Spinal cord (tissue), 10 donors: Measurements from ENCODE around the gene CDC23. TPM values are rescaled to one million over a fixed set of nuclear protein-coding genes. Genes with fewer than 3 reads are reported as not detected.
"Not testable (repeated sequence)": the region's sequence is repeated elsewhere in the genome, so short reads cannot be mapped to it uniquely, and the experiment has no call there.

ENCODE experiments used
- DNase-seq, 6 donors: peaks; one replicate each; pipeline versions ENCODE4 v3.0.0 to v3.0.0-alpha.2; 2013 to 2015; ENCODE audit warnings: low spot score in 6 of 6, low read depth in 4 of 6
- H3K27ac ChIP-seq: one replicate; pipeline ENCODE4 v1.5.1; 2013; ENCODE audit warnings: low read depth, low read length, control low read depth
- H3K27me3 ChIP-seq: one replicate; pipeline ENCODE4 v1.6.1; 2013; ENCODE audit warnings: low read length; ENCODE audit not compliant: control insufficient read depth, insufficient read depth
- H3K36me3 ChIP-seq: one replicate; pipeline ENCODE4 v1.6.1; 2013; ENCODE audit warnings: low read length; ENCODE audit not compliant: control insufficient read depth, insufficient read depth
- H3K4me1 ChIP-seq: one replicate; pipeline ENCODE4 v1.6.1; 2013; ENCODE audit warnings: low read length; ENCODE audit not compliant: control insufficient read depth, insufficient read depth
- H3K4me3 ChIP-seq: one replicate; pipeline ENCODE4 v1.5.1; 2013; ENCODE audit warnings: low read depth, low read length, control low read depth
- H3K9me3 ChIP-seq: one replicate; pipeline ENCODE4 v1.6.1; 2013; ENCODE audit warnings: low read length; ENCODE audit not compliant: control insufficient read depth, insufficient read depth
- WGBS: methylation state at CpG from one replicate; pipeline ENCODE4 v1.1.5; 2013; ENCODE audit warnings: missing lambda C conversion rate; ENCODE audit not compliant: insufficient coverage; 5-methylcytosine and 5-hydroxymethylcytosine counted together
- polyA plus RNA-seq, 2 donors: library from polyadenylated mRNA; unstranded; fragments of 120-200 nt; gene quantifications; one replicate each; pipeline ENCODE4 v1.2.1, GENCODE V29; 2013; ENCODE audit not compliant: insufficient read length in 2 of 2
- total RNA-seq, 2 donors: library from RNA; depleted of rRNA in 1 of 2; stranded (reverse); fragments of 120-200 nt in 1 of 2; fragments of >200 nt in 1 of 2; gene quantifications; one replicate each; pipeline versions ENCODE4 v1.2.3 to v1.2.4, GENCODE V29; 2013 to 2014
- donor health status: healthy.

CDC23 gene
- total and polyA plus RNA-seq, 4 donors: 37.9 to 47.5 (median 39.3) TPM

DNA sequence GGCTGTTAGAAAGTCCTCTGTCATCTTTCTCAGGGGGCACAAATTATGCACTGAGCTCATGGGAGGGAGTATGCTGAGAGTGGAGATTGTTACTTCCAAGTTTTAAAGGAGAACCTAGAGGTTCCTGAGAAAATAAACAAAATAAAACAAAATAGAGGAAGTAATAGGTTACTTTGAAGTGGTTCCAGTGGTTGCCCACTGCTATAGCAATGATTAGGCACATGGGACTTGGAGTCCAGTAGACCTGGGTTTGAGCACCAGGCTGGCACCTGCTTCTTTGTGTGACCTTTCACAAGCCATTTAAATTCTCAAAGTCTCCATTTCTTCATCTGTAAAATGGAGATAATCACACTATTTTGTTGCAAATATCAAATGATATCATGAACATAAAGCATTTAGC is 13.8 kb upstream of the CDC23 start:
- Histone ChIP-seq H3K27ac (no peak overlapping the region), H3K4me1 (peaks cover 3% of the 10 kb centered on the region), H3K36me3 (no peaks in the 10 kb centered on the region), H3K27me3 (peaks cover 2% of the 10 kb centered on the region), H3K9me3 (no peaks in the 10 kb centered on the region), H3K4me3 (no peak overlapping the region)
- no peak for DNase-seq

DNA sequence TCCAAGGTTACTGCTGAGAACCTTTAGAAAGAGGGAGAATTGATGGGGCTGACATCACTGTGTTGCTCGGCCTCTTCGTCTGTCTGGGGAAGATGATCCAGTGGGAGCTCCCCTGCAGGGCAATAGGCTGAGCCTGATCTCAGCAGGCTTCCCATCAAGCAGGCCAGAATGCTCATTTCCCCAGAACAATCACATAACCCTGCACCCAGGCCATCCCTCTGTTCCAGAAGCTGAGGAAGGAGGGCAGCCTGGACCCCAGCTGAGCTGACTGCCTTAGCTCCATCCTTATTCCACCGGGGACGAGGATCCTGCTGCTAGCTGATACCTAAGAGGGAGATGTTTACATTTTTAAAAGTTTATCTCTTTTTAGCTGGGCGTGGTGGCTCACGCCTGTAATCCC is 11.6 kb upstream of the CDC23 start:
- Histone ChIP-seq H3K4me3 (no peak overlapping the region), H3K9me3 (no peaks in the 10 kb centered on the region), H3K4me1 (peaks cover 3% of the 10 kb centered on the region), H3K36me3 (no peaks in the 10 kb centered on the region), H3K27me3 (no peaks in the 10 kb centered on the region), H3K27ac (no peak overlapping the region)
- no peak for DNase-seq
- WGBS: 62% methylated on average over 2 of the region's 6 CpGs

DNA sequence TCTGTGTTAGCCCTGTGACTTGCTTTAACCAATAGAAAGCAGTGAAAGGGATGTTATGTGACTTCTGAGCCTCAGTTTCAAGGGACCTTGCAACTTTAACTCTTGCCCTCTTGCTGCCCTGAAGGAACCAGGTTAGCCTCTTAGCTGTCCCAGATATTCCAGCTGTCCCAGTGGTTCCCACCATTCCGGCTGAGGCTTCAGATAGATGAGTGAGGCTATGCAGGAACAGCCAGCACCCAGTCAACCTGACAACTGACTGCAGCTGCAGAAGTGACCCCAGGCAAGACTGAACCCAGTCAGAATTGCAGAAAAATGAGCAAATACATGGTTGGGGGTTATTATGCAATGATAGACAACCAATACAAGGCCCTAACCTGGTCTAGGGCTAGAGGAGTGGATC is 10.4 kb upstream of the CDC23 start:
- no peaks in the 10 kb centered on the region for H3K27me3 ChIP-seq
- no peak overlapping the region for H3K4me3 ChIP-seq
- no peak overlapping the region for H3K27ac ChIP-seq
- no peaks in the 10 kb centered on the region for H3K36me3 ChIP-seq
- H3K9me3 ChIP-seq: no peaks in the 10 kb centered on the region
- 91% methylated on average over 1 of the region's 1 CpG for WGBS
- no peak for DNase-seq
- H3K4me1 ChIP-seq: peaks cover 3% of the 10 kb centered on the region

- Histone ChIP-seq H3K36me3 (peaks cover 2% of the 10 kb centered on the region), H3K4me3 (no peak overlapping the region), H3K27ac (no peak overlapping the region), H3K4me1 (peaks cover 12% of the 10 kb centered on the region), H3K27me3 (no peaks in the 10 kb centered on the region), H3K9me3 (no peaks in the 10 kb centered on the region)
- no CpG with 5 or more reads among the region's 2 CpGs for WGBS
- no peak for DNase-seq
Measured at GRCh38 chr5:138216799-138217198, 3.7 kb upstream of the CDC23 start.

GRCh38 chr5:138212828-138213160 is 329 bp downstream of the CDC23 start:
- Histone ChIP-seq H3K36me3 (peaks cover 14% of the 10 kb centered on the region), H3K27ac (peak overlapping the region; percentile 67), H3K4me1 (peaks cover 12% of the 10 kb centered on the region), H3K27me3 (no peaks in the 10 kb centered on the region), H3K4me3 (peak overlapping the region; percentile 99), H3K9me3 (no peaks in the 10 kb centered on the region)
- DNase-seq: no peak
- 0% methylated on average over 8 of the region's 8 CpGs for WGBS

DNA sequence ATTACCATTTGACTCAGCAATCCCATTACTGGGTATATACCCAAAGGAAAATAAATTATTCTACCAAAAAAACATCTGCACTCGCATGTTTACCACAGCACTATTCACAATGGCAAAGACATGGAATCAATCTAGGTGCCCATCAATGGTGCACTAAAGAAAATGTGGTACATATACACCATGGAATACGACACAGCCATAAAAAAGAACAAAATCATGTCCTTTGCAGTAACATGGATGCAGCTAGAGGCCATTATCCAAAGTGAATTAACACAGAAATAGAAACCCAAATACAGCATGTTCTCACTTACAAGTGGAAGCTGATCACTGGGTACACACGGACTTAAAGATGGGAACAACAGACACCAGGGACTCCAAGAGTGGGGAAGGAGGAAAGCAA is 2.1 kb downstream of the CDC23 start:
- Histone ChIP-seq H3K4me3 (no peak overlapping the region), H3K36me3 (peaks cover 14% of the 10 kb centered on the region), H3K9me3 (no peaks in the 10 kb centered on the region), H3K27me3 (no peaks in the 10 kb centered on the region), H3K27ac (no peak overlapping the region), H3K4me1 (peaks cover 12% of the 10 kb centered on the region)
- DNase-seq: no peak
- 100% methylated on average over 1 of the region's 3 CpGs for WGBS

DNA sequence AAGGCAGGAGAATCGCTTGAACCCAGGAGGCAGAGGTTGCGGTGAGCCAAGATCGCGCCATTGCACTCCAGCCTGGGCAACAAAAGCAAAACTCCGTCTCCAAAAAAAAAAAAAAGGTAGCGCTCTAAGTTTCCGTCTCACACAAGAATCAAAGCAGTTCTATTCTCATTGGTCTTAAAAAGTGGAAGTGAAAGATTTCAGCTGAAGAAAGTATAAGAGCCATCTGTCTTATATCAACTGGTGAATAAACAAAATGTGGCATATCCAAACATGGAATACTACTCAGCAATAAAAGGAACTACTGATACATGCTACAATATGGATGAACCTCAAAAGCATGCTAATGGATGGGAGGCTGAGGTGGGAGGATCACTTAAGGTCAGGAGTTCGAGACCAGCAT is 19.3 kb downstream of the CDC23 start:
- 100% methylated on average over 1 of the region's 8 CpGs for WGBS
- H3K4me1 ChIP-seq, DNase-seq, H3K27me3 ChIP-seq, H3K4me3 ChIP-seq, H3K9me3 ChIP-seq, H3K27ac ChIP-seq: not testable (repeated sequence)
- H3K36me3 ChIP-seq: peaks cover 68% of the 10 kb centered on the region

GRCh38 chr5:138192826-138193225 is 20.3 kb downstream of the CDC23 start:
- DNase-seq: no peak
- H3K4me1 ChIP-seq: no peaks in the 10 kb centered on the region
- H3K4me3 ChIP-seq: no peak overlapping the region
- H3K9me3 ChIP-seq: no peaks in the 10 kb centered on the region
- no peak overlapping the region for H3K27ac ChIP-seq
- no peaks in the 10 kb centered on the region for H3K27me3 ChIP-seq
- peaks cover 65% of the 10 kb centered on the region for H3K36me3 ChIP-seq
- 100% methylated on average over 1 of the region's 3 CpGs for WGBS

DNA sequence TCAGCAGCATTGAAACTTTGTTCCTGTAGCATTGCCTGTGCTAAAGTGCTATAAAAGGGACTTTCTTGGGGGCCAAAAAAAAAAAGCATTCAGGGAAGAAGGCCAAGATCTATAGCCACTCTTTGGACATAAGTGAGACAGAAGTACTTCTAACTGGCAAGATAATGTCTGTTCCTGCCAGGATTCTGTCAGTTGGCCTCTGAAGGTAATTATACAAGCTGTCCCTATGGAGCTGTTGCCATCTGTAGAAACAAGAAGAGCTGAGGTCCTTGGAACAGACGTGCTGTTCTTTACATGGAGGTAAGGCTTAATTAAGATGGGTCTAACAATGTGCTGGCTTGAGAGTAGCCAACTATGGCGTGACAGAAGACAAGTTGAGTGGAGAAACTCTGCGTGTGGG is 24.5 kb downstream of the CDC23 start:
- Histone ChIP-seq H3K27me3 (no peaks in the 10 kb centered on the region), H3K9me3 (no peaks in the 10 kb centered on the region), H3K4me3 (no peak overlapping the region), H3K36me3 (peaks cover 38% of the 10 kb centered on the region), H3K4me1 (no peaks in the 10 kb centered on the region), H3K27ac (no peak overlapping the region)
- peak in 2 of 6 donors; percentile 16 to 74 for DNase-seq
- 71% methylated on average over 3 of the region's 3 CpGs for WGBS

GRCh38 chr5:138186002-138186447 is 27.1 kb downstream of the CDC23 start:
- DNase-seq: no peak
- H3K27me3 ChIP-seq: no peaks in the 10 kb centered on the region
- H3K9me3 ChIP-seq: no peaks in the 10 kb centered on the region
- WGBS: 100% methylated on average over 1 of the region's 2 CpGs
- no peaks in the 10 kb centered on the region for H3K4me1 ChIP-seq
- no peak overlapping the region for H3K4me3 ChIP-seq
- no peak overlapping the region for H3K27ac ChIP-seq
- peaks cover 21% of the 10 kb centered on the region for H3K36me3 ChIP-seq
